HFF-Myc (cell line): ENCODE data around the gene RGMB.
"Not testable (repeated sequence)": the region's sequence is repeated elsewhere in the genome, so short reads cannot be mapped to it uniquely, and the experiment has no call there.

ENCODE experiments used
- DNase-seq: peaks from one replicate; pipeline ENCODE4 v3.0.0-alpha.2; 2011; ENCODE audit warnings: low read depth; ENCODE audit errors: extremely low read depth
- H3K4me3 ChIP-seq: replicated peaks from 2 replicates; pipeline ENCODE4 v1.5.1; 2011; ENCODE audit warnings: low read depth, mild to moderate bottlenecking, control low read depth, low read length
- CTCF ChIP-seq: IDR thresholded peaks from 2 replicates; pipeline ENCODE4 v1.5.1; 2012; ENCODE audit warnings: mild to moderate bottlenecking, low read depth, low read length, control low read depth; ENCODE audit errors: missing control alignments

The RGMB gene

GRCh38 chr5:98773464-98774191 lies at the start of gene RGMB:
RGMB (plus strand) TSS chr5:98773663; CDS start chr5:98774071, 408 bp downstream.
- H3K4me3 ChIP-seq = peak within 1 kb of the TSS; percentile 84
- TF ChIP-seq CTCF = no peak
- peak; percentile 97 for DNase-seq

- DNase-seq = no peak
- H3K4me3 ChIP-seq = no peak overlapping the region
- TF ChIP-seq CTCF = no peak
These were observed 47.2 kb upstream of the RGMB start for GRCh38 chr5:98726258-98726657.

GRCh38 chr5:98727686-98728085 lies 45.8 kb upstream of the RGMB start:
- no peak for TF ChIP-seq CTCF
- no peak for DNase-seq
- H3K4me3 ChIP-seq = no peak overlapping the region

- no peak overlapping the region for H3K4me3 ChIP-seq
- TF ChIP-seq CTCF = no peak
- DNase-seq = no peak
These were observed 38.8 kb upstream of the RGMB start for GRCh38 chr5:98734646-98735045.

- no peak for DNase-seq
- no peak for TF ChIP-seq CTCF
- no peak overlapping the region for H3K4me3 ChIP-seq
These were observed 37.5 kb upstream of the RGMB start for GRCh38 chr5:98735806-98736507.

GRCh38 chr5:98736753-98737152 lies 36.7 kb upstream of the RGMB start:
- no peak overlapping the region for H3K4me3 ChIP-seq
- no peak for TF ChIP-seq CTCF
- DNase-seq = no peak

- H3K4me3 ChIP-seq, DNase-seq: not testable (repeated sequence)
These were observed 36.0 kb upstream of the RGMB start for GRCh38 chr5:98737441-98737840.

- not testable (repeated sequence) for H3K4me3 ChIP-seq, DNase-seq
These were observed 34.8 kb upstream of the RGMB start for GRCh38 chr5:98738481-98739149.
